K562 (cell line): Measurements from ENCODE around the gene SPTLC2. TPM values are rescaled to one million over a fixed set of nuclear protein-coding genes. Genes with fewer than 3 reads are reported as not detected.

Experiments
- ATAC-seq: fragments of 200-7000 bp; cut with Tn5 transposase; 3 replicates; pipeline ENCODE4 v1.9.1; 2020; ENCODE audit warnings: moderate library complexity
- BruUV-seq: library from RNA; stranded (reverse); fragments of 400-500 nt; replicated peaks from 2 replicates; lab custom pipeline; 2021; lab: Mats Ljungman, UMichigan
- CTCF ChIA-PET: fragments of 300-600 bp; formaldehyde crosslinking; extraction: SDS; loops from one replicate; lab custom pipeline; 2021; ENCODE audit warnings: low intra/inter-chr PET ratio; lab: Yijun Ruan, JAX
- POLR2A ChIA-PET: fragments of 300-600, 350-650 bp; sonication (Branson Sonifier 250); formaldehyde crosslinking; extraction: SDS; loops from one replicate; lab custom pipeline; 2021; ENCODE audit warnings: antibody characterized with exemption, inconsistent platforms; lab: Yijun Ruan, JAX
- DNase-seq, 4 experiments: peaks; one replicate each; pipeline versions ENCODE4 v3.0.0 to v3.0.0-alpha.2; 2011 to 2018; ENCODE audit warnings: low spot score in 3 of 4, mixed read lengths in 3 of 4; ENCODE audit errors: extremely low read depth in 1 of 4
- FAIRE-seq: peaks from 2 replicates; lab custom pipeline; 2011; peaks lifted over from hg19 to GRCh38; lab: Jason Lieb, UNC
- H2AFZ ChIP-seq: 2 replicates; pipeline ENCODE4 v1.6.0; 2011; ENCODE audit warnings: low read depth, low read length, control low read depth, inconsistent platforms
- H3K27ac ChIP-seq: fragments of 200-600 bp; 3 replicates; pipeline ENCODE4 v1.8.0; 2011; ENCODE audit warnings: low read depth, mild to moderate bottlenecking, control low read depth, inconsistent platforms, low read length, moderate library complexity, mixed read lengths; ENCODE audit errors: extremely low read depth
- H3K27me3 ChIP-seq, 2 experiments: fragments of 300-600 bp in 1 of 2; 2 replicates in 1 of 2; 3 replicates in 1 of 2; pipeline versions ENCODE4 v1.6.0 to v1.8.0; 2011; ENCODE audit warnings: inconsistent platforms in 2 of 2, low read length in 2 of 2, mild to moderate bottlenecking in 1 of 2, mixed read lengths in 1 of 2, moderate library complexity in 1 of 2; ENCODE audit not compliant: control insufficient read depth in 2 of 2, insufficient read depth in 2 of 2
- H3K36me3 ChIP-seq: fragments of 300-600 bp; 3 replicates; pipeline ENCODE4 v1.8.0; 2011; ENCODE audit warnings: mild to moderate bottlenecking, low read length, inconsistent platforms; ENCODE audit not compliant: control insufficient read depth, insufficient read depth
- H3K4me1 ChIP-seq, 2 experiments: fragments of 200-600 bp in 1 of 2; replicated peaks in 1 of 2; 2 replicates in 1 of 2; 3 replicates in 1 of 2; pipeline versions ENCODE4 v1.5.1 to v1.8.0; 2011; ENCODE audit warnings: inconsistent platforms in 2 of 2, low read length in 2 of 2, mild to moderate bottlenecking in 1 of 2, mixed read lengths in 1 of 2, moderate library complexity in 1 of 2; ENCODE audit not compliant: control insufficient read depth in 2 of 2, insufficient read depth in 2 of 2
- H3K4me2 ChIP-seq: 2 replicates; pipeline ENCODE4 v1.6.1; 2011; ENCODE audit warnings: low read length, control low read depth, inconsistent platforms, mixed read lengths; ENCODE audit not compliant: insufficient read depth
- H3K4me3 ChIP-seq: fragments of 200-600 bp; sonication (generic), shearing (Covaris generic); 2 replicates; pipeline ENCODE4 v1.5.1; 2016; ENCODE audit warnings: control low read depth, inconsistent platforms
- H3K79me2 ChIP-seq: fragments of 200-600 bp; 3 replicates; pipeline ENCODE4 v1.8.0; 2011; ENCODE audit warnings: low read length, inconsistent platforms; ENCODE audit not compliant: control insufficient read depth, insufficient read depth
- H3K9ac ChIP-seq, 2 experiments: 2 replicates each; pipeline versions ENCODE4 v1.6.0 to v1.6.1; 2011; ENCODE audit warnings: low read depth in 2 of 2, low read length in 2 of 2, control low read depth in 1 of 2, inconsistent platforms in 1 of 2, mild to moderate bottlenecking in 1 of 2, mixed read lengths in 1 of 2; ENCODE audit not compliant: insufficient read depth in 1 of 2
- H3K9me1 ChIP-seq: one replicate; pipeline ENCODE4 v1.6.0; 2011; ENCODE audit warnings: inconsistent platforms, mild to moderate bottlenecking, low read length, moderate library complexity; ENCODE audit not compliant: control insufficient read depth, insufficient read depth
- H3K9me3 ChIP-seq: replicated peaks from 2 replicates; pipeline ENCODE4 v1.5.1; 2011; ENCODE audit warnings: low read depth, low read length, inconsistent platforms; ENCODE audit not compliant: control insufficient read depth, insufficient read depth
- H4K20me1 ChIP-seq: replicated peaks from 2 replicates; pipeline ENCODE4 v1.6.1; 2011; ENCODE audit warnings: low read length, inconsistent platforms, mixed read lengths; ENCODE audit not compliant: control insufficient read depth, insufficient read depth
- C11orf30 ChIP-seq: fragments of 450-650 bp; IDR thresholded peaks from 2 replicates; pipeline ENCODE4 v1.6.1; 2016; ENCODE audit warnings: low read depth, mild to moderate bottlenecking
- CBFA2T3 ChIP-seq: fragments of 450-650 bp; IDR thresholded peaks from 2 replicates; pipeline ENCODE4 v1.6.1; 2017
- E2F6 ChIP-seq, 2 experiments: IDR thresholded peaks; 2 replicates each; pipeline ENCODE4 v1.6.1; 2011; ENCODE audit warnings: borderline replicate concordance in 1 of 2, control low read depth in 1 of 2, low read depth in 1 of 2, low read length in 1 of 2, mild to moderate bottlenecking in 1 of 2, mixed read lengths in 1 of 2, moderate library complexity in 1 of 2; ENCODE audit not compliant: insufficient read depth in 1 of 2, insufficient read length in 1 of 2, poor library complexity in 1 of 2, severe bottlenecking in 1 of 2; ENCODE audit errors: extremely low read depth in 1 of 2
- ETV6 ChIP-seq, 3 experiments: fragments of 150-350 bp in 1 of 3; sonication (generic) in 1 of 3; formaldehyde crosslinking in 1 of 3; IDR thresholded peaks; 2 replicates each; pipeline versions ENCODE4 v1.6.1 to v1.8.0; 2014 to 2022; ENCODE audit warnings: borderline replicate concordance in 2 of 3, low read depth in 2 of 3, antibody characterized with exemption in 1 of 3, low read length in 1 of 3, mild to moderate bottlenecking in 1 of 3, missing genetic modification reagents in 1 of 3
- IFI16 ChIP-seq: fragments of 250-450 bp; sonication (Bioruptor Pico); IDR thresholded peaks from 2 replicates; pipeline ENCODE4 v2.1.2; 2022; ENCODE audit warnings: mild to moderate bottlenecking, inconsistent platforms
- MECOM ChIP-seq: fragments of 250-450 bp; sonication (Bioruptor Pico); IDR thresholded peaks from 2 replicates; pipeline ENCODE4 v1.8.0; 2022; ENCODE audit warnings: inconsistent platforms
- MITF ChIP-seq: IDR thresholded peaks from 2 replicates; pipeline ENCODE4 v1.6.1; 2014; ENCODE audit warnings: antibody characterized with exemption
- RNF219 ChIP-seq: fragments of 250-450 bp; sonication (Bioruptor Pico); IDR thresholded peaks from 2 replicates; pipeline ENCODE4 v1.5.0; 2022; ENCODE audit warnings: mild to moderate bottlenecking
- SMARCE1 ChIP-seq: fragments of 450-650 bp; IDR thresholded peaks from 2 replicates; pipeline ENCODE4 v1.7.1; 2016; ENCODE audit warnings: mild to moderate bottlenecking
- SP1 ChIP-seq: sonication (generic); formaldehyde crosslinking; IDR thresholded peaks from 2 replicates; pipeline ENCODE4 v1.8.1; 2022; ENCODE audit warnings: mild to moderate bottlenecking, missing genetic modification reagents
- SRSF1 ChIP-seq: fragments of 200-400 bp; formaldehyde crosslinking; IDR thresholded peaks from 2 replicates; pipeline ENCODE4 v1.6.1; 2017; ENCODE audit warnings: mild to moderate bottlenecking, low read depth, low read length, moderate library complexity
- ZNF12 ChIP-seq: sonication (generic); formaldehyde crosslinking; IDR thresholded peaks from 2 replicates; pipeline ENCODE4 v1.4.0; 2020; ENCODE audit warnings: mild to moderate bottlenecking, missing genetic modification reagents
- ZNF41 ChIP-seq: fragments of 250-450 bp; sonication (Bioruptor Pico); conservative IDR thresholded peaks from 2 replicates; pipeline ENCODE4 v1.4.0; 2020; ENCODE audit warnings: mild to moderate bottlenecking
- WGBS: fragments of 100-300 bp; shearing (Covaris generic); methylation state at CpG from one replicate; pipeline ENCODE4 v1.1.6; 2016; ENCODE audit warnings: low coverage, mixed read lengths; ENCODE audit not compliant: insufficient coverage; ENCODE audit errors: missing lambda C conversion rate; 5-methylcytosine and 5-hydroxymethylcytosine counted together
- in situ Hi-C: fragments of 300-500 bp; cut with MboI; formaldehyde crosslinking; loops from 4 replicates; pipeline ENCODE4 v1.15.0; 2018; ENCODE audit warnings: inconsistent platforms, mixed read lengths
- intact Hi-C: fragments of 100-400 bp; cut with micrococcal nuclease; formaldehyde crosslinking; loops from 2 replicates; pipeline ENCODE4 v1.14.2; 2022
- polyA plus RNA-seq, 8 experiments: library from polyadenylated mRNA; depleted of rRNA in 4 of 8; stranded (reverse) in 5 of 8; unstranded in 3 of 8; fragments of >200 nt; fragmentation: Nextera tagmentation in 2 of 8; fragmentation: Illumina TruSeq in 1 of 8; extraction: Ambion mirVana in 2 of 8; extraction: Trizol in 1 of 8; gene quantifications; 2 replicates each; pipeline versions ENCODE4 v1.2.1 to v1.2.3, GENCODE V29; 2011 to 2014; ENCODE audit warnings: inconsistent platforms in 1 of 8, missing spikeins in 1 of 8
- total RNA-seq, 7 experiments: library from RNA; depleted of rRNA in 6 of 7; stranded (reverse); fragments of >200 nt in 6 of 7; fragmentation: Illumina TruSeq in 2 of 7; extraction: Trizol in 2 of 7; gene quantifications; 2 replicates each; pipeline versions ENCODE4 v1.2.1 to v1.2.3, GENCODE V29; 2011 to 2021; ENCODE audit warnings: low replicate concordance in 1 of 7

Gene SPTLC2
- total and polyA plus RNA-seq, 9 of the 15 experiments (the other 6 are each of a cell fraction or from before 2014, with no cell fraction given), result 4.5 to 30.4 (median 14.0) TPM

- TF ChIP-seq ETV6 (IDR thresholded peaks at IDR 0.05; ENCODE audit: borderline replicate concordance in 1 of 2, low read depth in 2 of 2, low read length in 1 of 2) (no peak), ETV6 (CRISPR knock-in tag; IDR thresholded peaks at IDR 0.05; ENCODE audit: borderline replicate concordance) (no peak), SP1 (no peak), C11orf30 (peak; percentile 78), SMARCE1 (no peak), IFI16 (CRISPR knock-in tag) (no peak), ZNF41 (no peak), ZNF12 (CRISPR knock-in tag) (no peak)
These were observed 8.9 kb upstream of the SPTLC2 start (continued) for GRCh38 chr14:77625360-77625759.

GRCh38 chr14:77623201-77623600 lies 6.8 kb upstream of the SPTLC2 start:
- no peak for TF ChIP-seq SRSF1
- TF ChIP-seq MECOM, result no peak
- no peak for TF ChIP-seq RNF219 (CRISPR knock-in tag)
- no peak for TF ChIP-seq MITF
- TF ChIP-seq CBFA2T3, result no peak
- no peak for TF ChIP-seq E2F6 (IDR thresholded peaks at IDR 0.05; ENCODE audit: borderline replicate concordance in 1 of 2, extremely low read depth in 1 of 2, insufficient read depth in 1 of 2, insufficient read length in 1 of 2, low read depth in 1 of 2, low read length in 1 of 2, poor library complexity in 1 of 2, severe bottlenecking in 1 of 2)
- Histone ChIP-seq H3K4me1 (no peaks in the 10 kb centered on the region), H3K4me3 (no peak overlapping the region), H3K9me3 (no peaks in the 10 kb centered on the region), H3K79me2 (no peaks in the 10 kb centered on the region), H3K9ac (no peak overlapping the region), H3K27ac (no peak overlapping the region), H3K4me2 (no peak overlapping the region), H4K20me1 (no peaks in the 10 kb centered on the region), H3K36me3 (no peaks in the 10 kb centered on the region), H3K27me3 (no peaks in the 10 kb centered on the region), H2AFZ (no peak overlapping the region), H3K9me1 (no peaks in the 10 kb centered on the region)
- ChIA-PET POLR2A (interaction anchor here (0.6 kb wide), 1 partner anchor 261 kb away, joined by 3 read pairs; no protein-coding TSS in a partner anchor), CTCF (no interaction called here)
- no peak for FAIRE-seq
- intact Hi-C loops, result no loop called here
- in situ Hi-C loops, result no loop called here
- 0% methylated on average over 1 of the region's 1 CpG for WGBS
- ATAC-seq, result no peak
- no TSS peak for BruUV-seq
- DNase-seq, result no peak
